ENCODE data around the gene SH3RF3.

DNA sequence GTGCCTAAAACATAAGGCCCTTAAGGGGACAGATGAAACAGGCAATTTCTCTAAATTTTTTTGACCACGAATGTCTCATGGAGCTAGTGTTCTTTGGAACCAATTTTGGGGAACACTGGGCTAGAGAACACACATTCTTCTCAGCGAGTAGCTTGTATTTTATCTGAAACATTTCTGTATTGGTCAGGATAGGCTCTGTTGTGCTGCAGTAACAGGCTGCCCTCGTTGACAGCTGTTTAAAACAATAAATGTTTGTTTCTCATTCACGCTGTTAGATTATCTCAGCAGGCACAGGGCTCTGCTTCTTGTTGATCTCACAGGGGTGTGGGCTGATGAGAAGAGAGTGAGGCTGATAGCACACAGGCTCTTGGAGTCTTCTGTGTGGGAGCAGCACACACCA lies 105.3 kb downstream of the SH3RF3 start:
- TF ChIP-seq POLR2A (IDR thresholded peaks at IDR 0.05; ENCODE audit: low read length) (no peak), GATA1 (IDR thresholded peaks at IDR 0.05; ENCODE audit: low read depth, low read length) (no peak)
